Ureter (tissue), 1 donor: Measurements from ENCODE around the gene IYD. TPM values are rescaled to one million over a fixed set of nuclear protein-coding genes. Genes with fewer than 3 reads are reported as not detected.

Experiments used
- DNase-seq: peaks from one replicate; pipeline ENCODE4 v3.0.0-alpha.2; 2020; ENCODE audit warnings: low spot score
- total RNA-seq: library from RNA; stranded (reverse); gene quantifications from one replicate; pipeline ENCODE4 v1.2.4, GENCODE V29; 2023
- donor health status: DM: yes; HTN: yes; CAD: no.

The IYD gene, protein sequence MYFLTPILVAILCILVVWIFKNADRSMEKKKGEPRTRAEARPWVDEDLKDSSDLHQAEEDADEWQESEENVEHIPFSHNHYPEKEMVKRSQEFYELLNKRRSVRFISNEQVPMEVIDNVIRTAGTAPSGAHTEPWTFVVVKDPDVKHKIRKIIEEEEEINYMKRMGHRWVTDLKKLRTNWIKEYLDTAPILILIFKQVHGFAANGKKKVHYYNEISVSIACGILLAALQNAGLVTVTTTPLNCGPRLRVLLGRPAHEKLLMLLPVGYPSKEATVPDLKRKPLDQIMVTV
- total RNA-seq = 1.1 TPM

DNA sequence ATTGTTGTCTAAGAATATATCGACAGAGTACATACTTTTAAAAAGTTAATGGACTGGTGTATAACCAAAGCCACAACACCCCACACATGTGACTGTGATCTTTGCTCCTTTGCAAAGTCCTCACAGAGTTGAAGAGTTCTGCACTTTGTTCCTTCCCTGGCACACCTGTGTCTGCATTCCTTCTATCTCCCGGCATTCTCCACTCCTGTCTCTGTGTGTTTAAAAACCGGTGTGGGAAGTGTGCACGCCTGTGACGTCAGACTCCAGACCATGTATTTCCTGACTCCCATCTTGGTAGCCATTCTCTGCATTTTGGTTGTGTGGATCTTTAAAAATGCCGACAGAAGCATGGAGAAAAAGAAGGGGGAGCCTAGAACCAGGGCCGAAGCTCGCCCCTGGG, at the start of gene IYD:
Gene IYD (plus strand): TSS at position 251 of the 400 bp plus-strand sequence. CDS start 20 bp downstream, at position 271.
- DNase-seq = no peak

- DNase-seq = no peak
These were observed 48.9 kb upstream of the IYD start for GRCh38 chr6:150319924-150320323.

DNA sequence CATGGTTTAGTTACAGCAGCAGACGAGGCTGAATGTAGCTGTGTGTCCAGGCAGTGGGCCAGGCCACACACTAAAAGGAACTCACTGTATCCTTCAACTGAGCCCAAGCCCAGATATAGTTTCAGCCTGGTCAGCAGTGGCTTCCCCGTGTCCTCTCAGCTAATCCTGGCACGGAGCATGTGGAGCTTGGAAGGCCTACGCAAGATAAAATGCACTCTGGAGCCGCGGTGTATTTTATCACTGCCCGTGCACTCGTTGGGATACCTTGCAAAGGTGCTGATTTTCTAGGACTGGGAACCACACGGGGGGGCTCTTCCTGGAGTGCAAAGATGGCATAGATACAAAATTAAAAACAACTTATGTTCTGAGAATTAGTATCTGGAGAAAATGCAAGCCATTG, 48.4 kb upstream of the IYD start:
- peak; percentile 68 for DNase-seq

GRCh38 chr6:150322466-150322871, 46.3 kb upstream of the IYD start:
- DNase-seq = no peak

- no peak for DNase-seq
These were observed 45.6 kb upstream of the IYD start for GRCh38 chr6:150323205-150323604.

GRCh38 chr6:150324044-150324443, 44.8 kb upstream of the IYD start:
- no peak for DNase-seq

DNA sequence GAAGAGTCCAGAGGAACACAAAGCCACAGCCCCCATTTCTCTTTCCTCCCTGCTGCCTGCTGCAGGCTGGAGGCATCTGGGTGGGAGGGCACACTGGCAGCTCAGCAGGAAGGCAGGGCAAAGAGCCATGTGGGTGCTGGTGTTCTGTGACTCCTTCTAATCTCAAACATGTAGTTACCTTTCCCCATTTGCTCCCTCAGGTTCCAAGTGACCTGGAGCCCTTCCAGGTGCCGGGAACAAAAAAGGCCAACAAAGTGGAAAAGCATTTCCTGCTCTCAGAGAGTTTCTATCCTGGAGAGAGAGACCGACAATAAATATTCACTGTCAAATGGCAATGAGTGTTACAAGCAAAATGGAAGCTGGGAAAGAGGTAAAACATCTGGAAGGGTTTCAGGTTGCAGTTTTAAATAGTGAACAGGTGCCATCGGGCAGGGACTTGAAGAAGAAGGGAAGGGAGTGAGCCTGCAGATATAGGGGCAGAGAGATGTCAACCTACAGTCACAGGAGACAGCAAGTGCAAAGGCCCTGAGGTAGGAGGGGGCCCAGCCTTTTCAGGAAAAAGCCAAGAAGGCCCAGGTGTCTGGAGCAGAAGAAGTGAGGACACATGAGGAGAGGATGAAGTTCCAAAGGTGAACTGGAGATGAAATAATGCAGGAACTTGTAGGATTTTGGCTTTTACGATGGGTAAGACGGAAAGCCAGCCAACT, 43.6 kb upstream of the IYD start:
- DNase-seq = no peak

DNA sequence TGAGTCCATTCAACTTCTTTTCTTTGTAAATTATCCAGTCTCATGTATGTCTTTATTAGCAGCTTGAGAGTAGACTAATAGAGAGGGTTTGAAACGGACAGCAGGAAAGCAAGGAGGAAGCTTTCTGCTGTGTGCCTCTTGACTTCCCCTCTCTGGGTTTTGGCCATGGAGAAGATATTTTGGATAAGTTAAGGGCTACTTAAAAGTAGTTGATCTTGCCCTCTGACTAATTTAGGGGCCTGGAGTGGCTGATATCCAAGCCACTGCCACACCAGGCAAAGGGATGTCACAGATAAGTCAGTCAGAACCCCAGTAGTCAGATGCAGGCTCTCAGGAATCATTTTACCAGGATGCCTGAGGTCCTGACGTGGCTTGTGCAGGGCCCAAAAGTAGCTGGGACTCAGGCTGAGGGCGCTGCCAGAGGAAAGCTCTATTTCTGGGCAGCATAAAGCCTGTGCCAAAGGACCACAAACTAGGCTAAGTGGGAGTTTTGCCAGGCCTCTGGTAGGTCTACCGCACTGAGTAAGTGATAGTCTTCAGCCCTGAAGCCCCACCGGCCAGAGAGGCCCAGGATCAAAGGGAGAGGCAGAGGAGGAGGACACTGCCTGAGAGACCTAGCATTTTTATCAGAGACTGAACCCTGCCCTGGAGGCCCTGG, 41.6 kb upstream of the IYD start:
- DNase-seq = no peak

GRCh38 chr6:150328744-150329405, 39.9 kb upstream of the IYD start:
- no peak for DNase-seq

GRCh38 chr6:150331344-150331743, 37.5 kb upstream of the IYD start:
- DNase-seq = no peak

GRCh38 chr6:150332939-150333584, 35.8 kb upstream of the IYD start:
- DNase-seq = no peak

DNA sequence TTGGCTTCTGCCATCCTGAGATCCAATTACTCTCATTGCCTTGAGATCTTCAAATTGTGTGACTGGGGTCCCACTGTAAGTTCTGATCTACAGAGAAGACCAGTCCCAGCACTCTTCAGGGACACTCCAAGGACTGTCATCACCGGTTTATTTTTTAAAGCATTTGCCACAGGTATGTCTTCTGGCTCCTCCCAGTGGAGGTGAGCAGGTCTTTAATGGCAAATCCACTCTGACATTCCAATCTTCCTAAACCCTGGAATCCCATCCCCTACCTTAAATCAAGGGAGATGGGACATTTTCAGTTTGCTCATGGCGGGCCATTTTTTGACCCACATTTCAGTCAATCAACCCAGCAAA, 35.2 kb upstream of the IYD start:
- DNase-seq = no peak

GRCh38 chr6:150334790-150335783, 33.7 kb upstream of the IYD start:
- peak; percentile 55 for DNase-seq

DNA sequence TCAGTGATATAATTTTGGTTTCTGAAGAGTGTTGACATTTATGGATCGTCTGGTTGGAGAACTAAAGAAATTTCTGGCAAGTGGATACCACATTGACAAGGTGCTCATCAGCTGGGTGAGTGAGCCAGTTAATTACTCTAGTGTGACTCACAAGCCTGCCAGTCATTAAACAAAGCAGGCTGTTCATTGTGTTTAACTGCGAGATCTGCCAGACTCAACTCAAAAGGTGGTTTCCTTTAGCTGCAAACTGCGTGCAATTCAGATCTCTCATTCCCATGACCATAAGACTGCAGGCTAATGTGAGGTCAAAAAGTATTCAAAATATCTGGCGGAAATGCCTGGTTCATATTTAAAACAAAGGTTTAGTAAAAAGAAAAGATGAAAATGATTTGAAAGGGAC, 32.5 kb upstream of the IYD start:
- DNase-seq = no peak

DNA sequence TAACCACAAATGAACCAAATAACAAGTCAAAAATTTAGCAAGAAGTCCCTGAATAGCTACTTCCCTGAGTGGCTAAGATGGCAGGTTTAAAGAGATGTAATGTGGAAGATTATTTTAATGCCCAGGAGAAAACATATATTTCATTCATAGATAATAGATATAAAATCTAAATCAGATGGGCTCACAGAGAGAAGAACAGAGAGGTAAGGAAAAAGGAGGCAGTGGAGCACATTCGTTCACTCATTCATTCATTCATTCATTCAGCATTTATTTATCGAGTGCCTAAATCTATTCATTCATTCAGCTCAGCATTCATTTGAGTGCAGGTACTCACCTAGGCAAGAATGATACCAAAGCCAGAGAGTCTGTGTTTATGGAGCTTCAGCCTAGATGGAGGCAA, 32.1 kb upstream of the IYD start:
- DNase-seq = no peak

- DNase-seq = no peak
These were observed 26.7 kb upstream of the IYD start for GRCh38 chr6:150342126-150342525.

DNA sequence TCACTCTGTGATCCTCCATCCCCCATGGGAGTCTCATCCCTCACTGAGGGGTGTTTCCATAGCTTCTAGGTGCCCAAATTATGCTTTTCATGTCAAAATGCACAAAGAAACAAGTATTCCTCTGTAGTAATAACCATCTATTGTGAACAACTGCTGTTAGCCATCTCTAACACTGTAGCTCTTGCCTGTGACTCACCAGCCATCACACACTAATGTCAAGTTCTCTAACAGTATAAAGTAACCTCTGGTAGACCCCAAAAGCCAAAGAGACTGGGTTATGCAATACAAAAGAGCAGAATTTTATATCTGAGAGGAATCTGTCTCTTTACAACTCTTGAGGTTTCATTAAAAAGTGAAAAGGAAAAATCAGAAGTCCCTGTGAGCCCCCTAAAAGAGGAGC, 25.4 kb upstream of the IYD start:
- DNase-seq = no peak

DNA sequence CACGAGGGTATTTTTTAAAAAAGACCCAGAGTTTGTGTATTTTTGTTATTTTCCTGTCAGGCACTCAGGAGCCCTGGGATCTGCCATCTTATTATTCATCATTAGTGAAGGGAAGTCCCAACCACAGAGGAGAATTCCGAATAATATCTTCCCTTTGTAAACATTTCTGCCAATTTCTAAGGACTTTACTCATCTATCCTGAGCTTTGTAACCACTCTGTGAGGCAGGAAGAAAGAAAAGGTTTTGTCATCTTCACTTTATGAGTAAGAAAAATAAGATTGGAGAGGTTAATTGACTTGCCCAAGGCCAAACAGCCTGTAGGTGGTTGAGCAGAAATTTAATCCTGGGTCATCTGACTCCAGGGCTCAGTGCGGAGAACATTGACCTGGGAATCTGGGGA, 23.0 kb upstream of the IYD start:
- no peak for DNase-seq

DNA sequence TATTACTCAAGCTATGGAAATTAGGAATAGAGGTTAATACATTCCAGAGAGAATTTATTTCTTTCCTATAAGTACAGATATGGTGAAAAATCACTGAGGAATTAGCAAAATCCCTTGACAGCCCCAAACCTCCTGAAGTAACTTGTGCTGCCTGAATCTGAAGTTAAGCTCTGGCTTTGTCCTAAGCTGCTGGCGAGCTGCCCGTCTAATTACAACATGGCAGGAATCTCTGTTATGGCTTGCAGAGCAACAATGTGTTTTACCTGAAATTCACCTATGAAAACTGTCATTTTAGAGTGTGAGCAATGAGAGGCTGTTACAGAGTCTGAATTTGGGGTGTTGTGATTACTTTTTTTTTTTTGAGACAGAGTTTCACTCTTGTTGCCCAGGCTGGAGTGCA, 22.5 kb upstream of the IYD start:
- DNase-seq = no peak

DNA sequence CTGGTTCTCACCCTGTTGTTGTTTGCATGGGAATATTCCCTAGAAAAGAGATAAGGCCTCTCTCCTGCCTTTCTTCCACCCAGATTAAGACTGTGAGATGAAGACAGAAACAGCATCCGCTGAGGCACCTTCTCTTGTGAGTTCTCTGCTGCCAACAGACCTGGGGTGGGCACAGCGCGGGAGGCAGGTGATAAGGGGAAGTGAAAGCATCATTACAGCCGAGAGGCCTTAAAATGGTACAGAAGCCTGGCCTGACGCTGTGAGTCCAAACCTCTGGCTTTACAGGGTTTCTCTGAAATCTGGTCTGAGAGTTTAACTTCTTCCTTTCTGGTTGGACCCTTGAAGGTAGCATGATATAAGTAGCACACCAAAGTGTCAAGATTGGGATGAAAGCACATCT, 21.0 kb upstream of the IYD start:
- DNase-seq = no peak

DNA sequence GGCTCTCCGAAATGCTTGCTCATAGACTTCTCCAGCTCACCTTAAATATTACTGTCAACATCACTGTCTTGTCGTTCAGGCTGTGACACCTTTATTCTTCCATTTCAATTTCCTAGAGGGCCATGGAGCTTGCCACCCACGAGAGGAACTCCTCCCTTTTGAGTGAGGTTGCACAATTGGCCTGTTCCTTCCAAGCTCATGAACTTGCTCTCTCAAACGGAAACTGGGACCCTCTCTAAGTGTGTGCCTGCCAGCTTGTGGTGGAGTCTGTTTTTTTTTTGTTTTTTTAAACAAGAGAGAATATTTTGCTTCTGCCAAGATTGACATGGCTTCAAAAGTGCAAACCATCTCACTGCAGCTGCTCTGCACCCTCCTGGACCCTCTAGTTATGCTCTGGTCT, 19.3 kb upstream of the IYD start:
- DNase-seq = no peak
